Osteoblast (primary cell): ENCODE results near the gene B4GALT5. TPM values are rescaled to one million over a fixed set of nuclear protein-coding genes. Genes with fewer than 3 reads are reported as not detected.
"Not testable (repeated sequence)": the region's sequence is repeated elsewhere in the genome, so short reads cannot be mapped to it uniquely, and the experiment has no call there.

Experiments used
- DNase-seq: peaks from one replicate; pipeline ENCODE4 v3.0.0; 2011; ENCODE audit warnings: low spot score, mixed read lengths; ENCODE audit not compliant: insufficient read length; ENCODE audit errors: missing footprints
- H2AFZ ChIP-seq: 2 replicates; pipeline ENCODE4 v1.6.0; 2011; ENCODE audit warnings: mild to moderate bottlenecking, low read length
- H3K27ac ChIP-seq: 2 replicates; pipeline ENCODE4 v1.5.1; 2011; ENCODE audit warnings: mild to moderate bottlenecking, low read depth, low read length, moderate library complexity
- H3K27me3 ChIP-seq: 2 replicates; pipeline ENCODE4 v1.6.0; 2012; ENCODE audit warnings: mild to moderate bottlenecking, control low read depth, inconsistent platforms, low read length, moderate library complexity; ENCODE audit not compliant: insufficient read depth
- H3K36me3 ChIP-seq: 2 replicates; pipeline ENCODE4 v1.5.1; 2011; ENCODE audit warnings: mild to moderate bottlenecking, low read length, control low read depth, moderate library complexity; ENCODE audit not compliant: insufficient read depth
- H3K4me1 ChIP-seq: 2 replicates; pipeline ENCODE4 v1.5.1; 2011; ENCODE audit warnings: mild to moderate bottlenecking, low read length, control low read depth, moderate library complexity; ENCODE audit not compliant: insufficient read depth
- H3K4me2 ChIP-seq: 2 replicates; pipeline ENCODE4 v1.6.0; 2011; ENCODE audit warnings: mild to moderate bottlenecking, low read length; ENCODE audit not compliant: insufficient read depth
- H3K4me3 ChIP-seq: fragments of 200-600 bp; sonication (generic); 3 replicates; pipeline ENCODE4 v1.5.1; 2012; ENCODE audit warnings: mild to moderate bottlenecking, low read length, inconsistent platforms; ENCODE audit not compliant: insufficient read depth
- H3K79me2 ChIP-seq: 2 replicates; pipeline ENCODE4 v1.6.0; 2012; ENCODE audit warnings: mild to moderate bottlenecking, low read length, control low read depth, inconsistent platforms; ENCODE audit not compliant: insufficient read depth
- H3K9me3 ChIP-seq: 2 replicates; pipeline ENCODE4 v1.5.1; 2011; ENCODE audit warnings: low read depth, low read length, control low read depth
- H4K20me1 ChIP-seq: 2 replicates; pipeline ENCODE4 v1.6.0; 2012; ENCODE audit warnings: mild to moderate bottlenecking, low read length, control low read depth; ENCODE audit not compliant: insufficient read depth
- CTCF ChIP-seq: IDR thresholded peaks from 2 replicates; pipeline ENCODE4 v1.5.1; 2011; ENCODE audit warnings: mild to moderate bottlenecking, low read depth, low read length, moderate library complexity; ENCODE audit errors: extremely low read depth
- total RNA-seq: library from RNA; depleted of rRNA; stranded (reverse); fragments of >200 nt; gene quantifications from 2 replicates; pipeline ENCODE4 v1.2.3, GENCODE V29; 2012

Gene B4GALT5
- total RNA-seq, 1 donor: 35.8 TPM

GRCh38 chr20:49724408-49725223, 10.9 kb upstream of the B4GALT5 start:
- Histone ChIP-seq H4K20me1 (no peaks in the 10 kb centered on the region), H2AFZ (peak overlapping the region; percentile 63), H3K27ac (no peak overlapping the region), H3K27me3 (no peaks in the 10 kb centered on the region), H3K9me3 (no peaks in the 10 kb centered on the region), H3K4me1 (peaks cover 13% of the 10 kb centered on the region), H3K4me2 (peak overlapping the region; percentile 31), H3K36me3 (no peaks in the 10 kb centered on the region), H3K4me3 (no peak overlapping the region), H3K79me2 (no peaks in the 10 kb centered on the region)
- no peak for TF ChIP-seq CTCF
- no peak for DNase-seq

- not testable (repeated sequence) for H3K4me2 ChIP-seq, DNase-seq, H3K4me1 ChIP-seq, H3K4me3 ChIP-seq, H4K20me1 ChIP-seq, H3K9me3 ChIP-seq, H3K79me2 ChIP-seq, H3K36me3 ChIP-seq, H3K27me3 ChIP-seq, H3K27ac ChIP-seq, H2AFZ ChIP-seq
Measured at GRCh38 chr20:49723758-49724157, 10.1 kb upstream of the B4GALT5 start.

- H3K4me1 ChIP-seq, H3K27me3 ChIP-seq: not testable (repeated sequence)
Measured at GRCh38 chr20:49721326-49721725, 7.6 kb upstream of the B4GALT5 start.

GRCh38 chr20:49715466-49715865, 1.8 kb upstream of the B4GALT5 start:
- H3K4me3 ChIP-seq: no peak overlapping the region
- H3K9me3 ChIP-seq: no peaks in the 10 kb centered on the region
- H3K4me1 ChIP-seq: peaks cover 15% of the 10 kb centered on the region
- peaks cover 16% of the 10 kb centered on the region for H4K20me1 ChIP-seq
- H3K27ac ChIP-seq: no peak overlapping the region
- no peaks in the 10 kb centered on the region for H3K27me3 ChIP-seq
- peaks cover 39% of the 10 kb centered on the region for H3K79me2 ChIP-seq
- H3K36me3 ChIP-seq: no peaks in the 10 kb centered on the region
- no peak for TF ChIP-seq CTCF
- H2AFZ ChIP-seq: no peak overlapping the region
- no peak for DNase-seq
- no peak overlapping the region for H3K4me2 ChIP-seq

More at GRCh38 chr20:49721326-49721725, 7.6 kb upstream of the B4GALT5 start:
- not testable (repeated sequence) for H3K4me2 ChIP-seq, H3K36me3 ChIP-seq, H3K9me3 ChIP-seq, H3K4me3 ChIP-seq, DNase-seq, H3K27ac ChIP-seq, H4K20me1 ChIP-seq, H3K79me2 ChIP-seq, H2AFZ ChIP-seq
